SK-N-SH (cell line): Measurements from ENCODE around the gene CPAMD8. TPM values are rescaled to one million over a fixed set of nuclear protein-coding genes. Genes with fewer than 3 reads are reported as not detected.

ENCODE experiments used
- CTCF ChIA-PET: fragments of 300-600, 350-600 bp; formaldehyde crosslinking; extraction: SDS; loops from one replicate; lab custom pipeline; 2021; lab: Yijun Ruan, JAX
- POLR2A ChIA-PET: fragments of 350-600 bp; sonication (Branson Sonifier 250); formaldehyde crosslinking; extraction: SDS; loops from one replicate; lab custom pipeline; 2020; ENCODE audit warnings: antibody characterized with exemption, inconsistent platforms; lab: Yijun Ruan, JAX
- DNase-seq: peaks from one replicate; pipeline ENCODE4 v3.0.0; 2012
- H2AFZ ChIP-seq: fragments of 200-600 bp; sonication (generic); 2 replicates; pipeline ENCODE4 v1.8.1; 2016; ENCODE audit warnings: antibody characterized with exemption, mild to moderate bottlenecking, low read depth
- H3F3A ChIP-seq: fragments of 200-600 bp; sonication (generic); replicated peaks from 2 replicates; pipeline ENCODE3; 2016; ENCODE audit warnings: antibody characterized with exemption, mild to moderate bottlenecking; ENCODE audit not compliant: insufficient read depth
- H3K27ac ChIP-seq, 2 experiments: fragments of 200-500 bp in 1 of 2; fragments of 200-600 bp in 1 of 2; sonication (Bioruptor generic) in 1 of 2; sonication (generic), shearing (Covaris generic) in 1 of 2; 2 replicates each; pipeline versions ENCODE4 v1.5.1 to v1.6.1; 2014 to 2016; ENCODE audit warnings: low read depth in 2 of 2, inconsistent platforms in 1 of 2, low read length in 1 of 2, mild to moderate bottlenecking in 1 of 2, mixed read lengths in 1 of 2
- H3K27me3 ChIP-seq: fragments of 200-600 bp; sonication (generic), shearing (Covaris generic); 2 replicates; pipeline ENCODE4 v1.6.1; 2016; ENCODE audit warnings: mixed run types; ENCODE audit not compliant: insufficient read depth
- H3K36me3 ChIP-seq, 2 experiments: fragments of 200-500 bp in 1 of 2; fragments of 200-600 bp in 1 of 2; sonication (Bioruptor generic) in 1 of 2; sonication (generic) in 1 of 2; replicated peaks in 1 of 2; 2 replicates each; pipeline versions ENCODE3 to v1.5.1; 2014 to 2016; ENCODE audit warnings: low read length in 1 of 2, mild to moderate bottlenecking in 1 of 2; ENCODE audit not compliant: insufficient read depth in 2 of 2, control insufficient read depth in 1 of 2
- H3K4me1 ChIP-seq, 2 experiments: fragments of 200-500 bp in 1 of 2; fragments of 200-600 bp in 1 of 2; sonication (Bioruptor generic) in 1 of 2; sonication (generic), shearing (Covaris generic) in 1 of 2; 2 replicates each; pipeline versions ENCODE4 v1.5.1 to v1.6.1; 2014 to 2016; ENCODE audit warnings: low read depth in 1 of 2, low read length in 1 of 2, mixed run types in 1 of 2; ENCODE audit not compliant: insufficient read depth in 2 of 2, control insufficient read depth in 1 of 2
- H3K4me2 ChIP-seq: fragments of 200-600 bp; sonication (generic), shearing (Covaris generic); 2 replicates; pipeline ENCODE4 v1.6.1; 2017; ENCODE audit warnings: mixed run types
- H3K4me3 ChIP-seq, 2 experiments: fragments of 200-500 bp in 1 of 2; fragments of 200-600 bp in 1 of 2; sonication (Bioruptor generic) in 1 of 2; sonication (generic), shearing (Covaris generic) in 1 of 2; 2 replicates each; pipeline versions ENCODE4 v1.5.1 to v1.8.1; 2014 to 2016; ENCODE audit warnings: low read depth in 2 of 2, inconsistent platforms in 1 of 2, low read length in 1 of 2, mild to moderate bottlenecking in 1 of 2, mixed read lengths in 1 of 2, moderate library complexity in 1 of 2
- H3K79me2 ChIP-seq: fragments of 200-600 bp; sonication (generic); 2 replicates; pipeline ENCODE4 v1.8.1; 2017; ENCODE audit warnings: mild to moderate bottlenecking; ENCODE audit not compliant: insufficient read depth
- H3K9ac ChIP-seq: fragments of 200-600 bp; sonication (generic); 2 replicates; pipeline ENCODE4 v1.6.1; 2017; ENCODE audit warnings: mixed run types
- H3K9me2 ChIP-seq: fragments of 200-600 bp; sonication (generic); 2 replicates; pipeline ENCODE4 v1.6.1; 2017; ENCODE audit warnings: mixed run types
- H3K9me3 ChIP-seq: fragments of 200-600 bp; sonication (generic); 2 replicates; pipeline ENCODE4 v1.6.1; 2017; ENCODE audit warnings: mixed run types, mild to moderate bottlenecking, moderate library complexity
- H4K20me1 ChIP-seq: fragments of 200-600 bp; sonication (generic); 2 replicates; pipeline ENCODE4 v1.6.1; 2017; ENCODE audit warnings: mild to moderate bottlenecking, mixed run types; ENCODE audit not compliant: insufficient read depth
- ELF1 ChIP-seq: IDR thresholded peaks from 2 replicates; pipeline ENCODE4 v1.4.0; 2012
- EZH2phosphoT487 ChIP-seq: fragments of 200-600 bp; sonication (generic); IDR thresholded peaks from 2 replicates; pipeline ENCODE4 v1.6.1; 2017; ENCODE audit warnings: low read depth, mixed run types, mild to moderate bottlenecking, antibody characterized with exemption, moderate library complexity, borderline replicate concordance
- GABPA ChIP-seq: IDR thresholded peaks from 2 replicates; pipeline ENCODE4 v1.4.0; 2012; ENCODE audit warnings: low read depth, mild to moderate bottlenecking
- MEF2A ChIP-seq: IDR thresholded peaks from 2 replicates; pipeline ENCODE4 v1.4.0; 2012; ENCODE audit warnings: low read depth, borderline replicate concordance
- NRF1 ChIP-seq: IDR thresholded peaks from 2 replicates; pipeline ENCODE4 v1.6.1; 2012; ENCODE audit warnings: low read depth, mild to moderate bottlenecking, low read length
- POLR2AphosphoS5 ChIP-seq: IDR thresholded peaks from 2 replicates; pipeline ENCODE4 v1.6.1; 2012; ENCODE audit warnings: low read depth, low read length
- RAD21 ChIP-seq: IDR thresholded peaks from 2 replicates; pipeline ENCODE4 v1.6.1; 2012; ENCODE audit warnings: mild to moderate bottlenecking, low read length
- RFX5 ChIP-seq: IDR thresholded peaks from 2 replicates; pipeline ENCODE4 v1.6.1; 2012; ENCODE audit warnings: mild to moderate bottlenecking, improper control_type of control experiment, low read length
- RXRA ChIP-seq: IDR thresholded peaks from 2 replicates; pipeline ENCODE4 v1.4.0; 2012; ENCODE audit warnings: low read depth, mild to moderate bottlenecking, borderline replicate concordance
- SMC3 ChIP-seq: IDR thresholded peaks from 2 replicates; pipeline ENCODE4 v1.6.1; 2012; ENCODE audit warnings: low read depth, low read length, improper control_type of control experiment
- TAF1 ChIP-seq: IDR thresholded peaks from 2 replicates; pipeline ENCODE4 v1.6.1; 2012; ENCODE audit warnings: low read depth, mild to moderate bottlenecking, low read length, moderate library complexity, borderline replicate concordance
- TEAD4 ChIP-seq: IDR thresholded peaks from 2 replicates; pipeline ENCODE4 v1.4.0; 2012; ENCODE audit warnings: mild to moderate bottlenecking, borderline replicate concordance; ENCODE audit not compliant: insufficient read depth
- WGBS: methylation state at CpG from one replicate; pipeline ENCODE4 v1.1.6; 2017; ENCODE audit warnings: low lambda C conversion rate; 5-methylcytosine and 5-hydroxymethylcytosine counted together
- polyA plus RNA-seq, 3 experiments: library from polyadenylated mRNA; depleted of rRNA; stranded (reverse); fragments of >200 nt; gene quantifications; 2 replicates each; pipeline ENCODE4 v1.2.3, GENCODE V29; 2012
- TF ChIP-seq, protein P1 (sequence below): fragments of 200-600 bp; sonication (generic); IDR thresholded peaks from 2 replicates; pipeline ENCODE4 v1.6.1; 2017; ENCODE audit warnings: antibody characterized with exemption, mild to moderate bottlenecking, moderate library complexity
- TF ChIP-seq, protein P2 (sequence below): fragments of 150-350 bp; IDR thresholded peaks from 2 replicates; pipeline ENCODE4 v1.6.1; 2016; ENCODE audit warnings: mild to moderate bottlenecking, low read depth, low read length
- TF ChIP-seq, protein P3 (sequence below): IDR thresholded peaks from 2 replicates; pipeline ENCODE4; 2012
- TF ChIP-seq, protein P4 (sequence below): fragments of 150-350 bp; IDR thresholded peaks from 2 replicates; pipeline ENCODE4 v1.6.1; 2017; ENCODE audit warnings: antibody characterized with exemption, low read length, low read depth, borderline replicate concordance

Gene CPAMD8
- polyA plus RNA-seq, 1 of the 3 experiments (the other 2 are of a cell fraction), result 1.2 TPM

DNA sequence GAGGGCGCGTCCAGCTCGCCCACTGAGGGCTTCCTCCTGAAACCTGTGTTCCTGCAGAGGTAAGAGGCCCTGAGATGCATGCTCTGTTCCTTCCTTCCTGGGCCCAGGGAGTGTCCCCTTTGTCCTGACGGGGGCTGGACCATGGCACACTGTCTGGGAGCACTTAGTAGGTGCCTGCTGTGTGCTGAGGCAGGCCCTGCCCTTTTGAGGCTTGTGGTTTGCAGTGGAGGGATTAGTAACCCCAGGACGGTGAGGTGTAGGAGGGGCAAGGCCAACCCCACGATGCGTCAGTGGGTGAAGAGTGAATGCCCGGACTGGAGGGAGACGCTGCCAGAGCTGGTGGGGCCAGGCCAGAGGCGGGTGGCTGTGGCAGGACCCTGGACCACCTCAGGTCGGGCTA, 149.0 kb downstream of the CPAMD8 start:
- Histone ChIP-seq H2AFZ (no peak overlapping the region), H3K27me3 (no peaks in the 10 kb centered on the region), H4K20me1 (peaks cover 5% of the 10 kb centered on the region; the same call in 1 of the 2 replicates), H3K36me3 (peaks cover 15 to 45% of the 10 kb centered on the region in 2 experiments), H3K79me2 (0 out of 2 replicates have a peak, but pooled peaks cover 3% of the 10 kb centered on the region), H3K27ac (no peak overlapping the region), H3K9ac (no peak overlapping the region), H3F3A (no peaks in the 10 kb centered on the region), H3K4me3 (no peak overlapping the region), H3K4me2 (no peak overlapping the region), H3K4me1 (no peaks in the 10 kb centered on the region), H3K9me2 (no peaks in the 10 kb centered on the region), H3K9me3 (no peaks in the 10 kb centered on the region)
- no peak for DNase-seq
- ChIA-PET CTCF (no interaction called here), POLR2A (no interaction called here)
- TF ChIP-seq, protein P1, sequence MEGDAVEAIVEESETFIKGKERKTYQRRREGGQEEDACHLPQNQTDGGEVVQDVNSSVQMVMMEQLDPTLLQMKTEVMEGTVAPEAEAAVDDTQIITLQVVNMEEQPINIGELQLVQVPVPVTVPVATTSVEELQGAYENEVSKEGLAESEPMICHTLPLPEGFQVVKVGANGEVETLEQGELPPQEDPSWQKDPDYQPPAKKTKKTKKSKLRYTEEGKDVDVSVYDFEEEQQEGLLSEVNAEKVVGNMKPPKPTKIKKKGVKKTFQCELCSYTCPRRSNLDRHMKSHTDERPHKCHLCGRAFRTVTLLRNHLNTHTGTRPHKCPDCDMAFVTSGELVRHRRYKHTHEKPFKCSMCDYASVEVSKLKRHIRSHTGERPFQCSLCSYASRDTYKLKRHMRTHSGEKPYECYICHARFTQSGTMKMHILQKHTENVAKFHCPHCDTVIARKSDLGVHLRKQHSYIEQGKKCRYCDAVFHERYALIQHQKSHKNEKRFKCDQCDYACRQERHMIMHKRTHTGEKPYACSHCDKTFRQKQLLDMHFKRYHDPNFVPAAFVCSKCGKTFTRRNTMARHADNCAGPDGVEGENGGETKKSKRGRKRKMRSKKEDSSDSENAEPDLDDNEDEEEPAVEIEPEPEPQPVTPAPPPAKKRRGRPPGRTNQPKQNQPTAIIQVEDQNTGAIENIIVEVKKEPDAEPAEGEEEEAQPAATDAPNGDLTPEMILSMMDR, result no peak
- TF ChIP-seq GABPA (no peak), RFX5 (no peak), EZH2phosphoT487 (no peak), POLR2AphosphoS5 (no peak), TAF1 (no peak), RXRA (no peak), SMC3 (no peak), ELF1 (no peak)
- TF ChIP-seq, protein P2, sequence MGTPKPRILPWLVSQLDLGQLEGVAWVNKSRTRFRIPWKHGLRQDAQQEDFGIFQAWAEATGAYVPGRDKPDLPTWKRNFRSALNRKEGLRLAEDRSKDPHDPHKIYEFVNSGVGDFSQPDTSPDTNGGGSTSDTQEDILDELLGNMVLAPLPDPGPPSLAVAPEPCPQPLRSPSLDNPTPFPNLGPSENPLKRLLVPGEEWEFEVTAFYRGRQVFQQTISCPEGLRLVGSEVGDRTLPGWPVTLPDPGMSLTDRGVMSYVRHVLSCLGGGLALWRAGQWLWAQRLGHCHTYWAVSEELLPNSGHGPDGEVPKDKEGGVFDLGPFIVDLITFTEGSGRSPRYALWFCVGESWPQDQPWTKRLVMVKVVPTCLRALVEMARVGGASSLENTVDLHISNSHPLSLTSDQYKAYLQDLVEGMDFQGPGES, result no peak
- TF ChIP-seq, protein P3, sequence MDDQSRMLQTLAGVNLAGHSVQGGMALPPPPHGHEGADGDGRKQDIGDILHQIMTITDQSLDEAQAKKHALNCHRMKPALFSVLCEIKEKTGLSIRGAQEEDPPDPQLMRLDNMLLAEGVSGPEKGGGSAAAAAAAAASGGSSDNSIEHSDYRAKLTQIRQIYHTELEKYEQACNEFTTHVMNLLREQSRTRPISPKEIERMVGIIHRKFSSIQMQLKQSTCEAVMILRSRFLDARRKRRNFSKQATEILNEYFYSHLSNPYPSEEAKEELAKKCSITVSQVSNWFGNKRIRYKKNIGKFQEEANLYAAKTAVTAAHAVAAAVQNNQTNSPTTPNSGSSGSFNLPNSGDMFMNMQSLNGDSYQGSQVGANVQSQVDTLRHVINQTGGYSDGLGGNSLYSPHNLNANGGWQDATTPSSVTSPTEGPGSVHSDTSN, result no peak
- 91% methylated on average over 11 of the region's 11 CpGs for WGBS

DNA sequence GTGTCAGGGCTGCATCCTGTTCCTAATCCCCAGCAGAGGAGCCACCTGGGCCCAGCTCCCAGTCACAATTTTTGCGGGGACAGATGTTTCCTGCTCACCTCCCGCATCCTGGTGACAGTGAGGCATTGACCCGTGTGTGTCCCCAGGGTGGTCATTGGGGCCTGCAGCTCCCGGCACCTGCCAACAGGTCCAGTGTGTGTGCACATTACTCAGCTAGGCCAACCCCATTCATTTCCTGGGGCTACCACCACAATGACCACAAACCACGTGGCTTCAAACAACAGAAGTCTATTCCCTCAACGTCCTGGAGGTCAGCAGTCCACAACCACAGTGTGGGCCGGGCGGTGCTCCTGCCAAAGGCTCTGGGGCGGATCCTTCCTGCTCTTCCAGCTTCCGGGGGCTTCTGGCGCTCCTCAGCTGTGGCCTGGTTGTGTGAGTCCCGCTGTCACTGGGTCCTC, 149.7 kb downstream of the CPAMD8 start:
- Histone ChIP-seq H3K36me3 (peaks cover 16 to 48% of the 10 kb centered on the region in 2 experiments), H3K9me2 (no peaks in the 10 kb centered on the region), H3K79me2 (0 out of 2 replicates have a peak, but pooled peaks cover 3% of the 10 kb centered on the region), H2AFZ (no peak overlapping the region), H3K9me3 (no peaks in the 10 kb centered on the region), H3K4me1 (no peaks in the 10 kb centered on the region), H3K9ac (no peak overlapping the region), H4K20me1 (peaks cover 5% of the 10 kb centered on the region; the same call in 1 of the 2 replicates), H3K4me3 (no peak overlapping the region), H3K27me3 (no peaks in the 10 kb centered on the region), H3K4me2 (no peak overlapping the region), H3K27ac (no peak overlapping the region), H3F3A (no peaks in the 10 kb centered on the region)
- POLR2A ChIA-PET, result no interaction called here
- DNase-seq, result no peak
- WGBS, result 95% methylated on average over 8 of the region's 12 CpGs
- CTCF ChIA-PET, result interaction anchor here (0.9 to 1.4 kb wide), 2 partner anchors 25 to 105 kb away, joined by 3 read pairs; no protein-coding TSS in a partner anchor
- TF ChIP-seq RAD21, result no peak
- TF ChIP-seq TEAD4, result no peak
- TF ChIP-seq RXRA, result no peak
- TF ChIP-seq, protein P4, sequence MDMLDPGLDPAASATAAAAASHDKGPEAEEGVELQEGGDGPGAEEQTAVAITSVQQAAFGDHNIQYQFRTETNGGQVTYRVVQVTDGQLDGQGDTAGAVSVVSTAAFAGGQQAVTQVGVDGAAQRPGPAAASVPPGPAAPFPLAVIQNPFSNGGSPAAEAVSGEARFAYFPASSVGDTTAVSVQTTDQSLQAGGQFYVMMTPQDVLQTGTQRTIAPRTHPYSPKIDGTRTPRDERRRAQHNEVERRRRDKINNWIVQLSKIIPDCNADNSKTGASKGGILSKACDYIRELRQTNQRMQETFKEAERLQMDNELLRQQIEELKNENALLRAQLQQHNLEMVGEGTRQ, result no peak
- TF ChIP-seq, protein P2, result no peak
- no peak for TF ChIP-seq MEF2A
- no peak for TF ChIP-seq EZH2phosphoT487
- no peak for TF ChIP-seq SMC3
- TF ChIP-seq NRF1, result no peak
- no peak for TF ChIP-seq RFX5
